Amniotic epithelial cell (primary cell): Measurements from ENCODE around the gene LNX2.

Experiments
- DNase-seq: peaks from one replicate; pipeline ENCODE4 v3.0.0-alpha.2; 2010; ENCODE audit warnings: low read depth

The LNX2 gene

GRCh38 chr13:27559719-27560118 is 60.6 kb downstream of the LNX2 start:
- no peak for DNase-seq

- DNase-seq = no peak
Measured at GRCh38 chr13:27556109-27556508, 64.2 kb downstream of the LNX2 start.

- peak; percentile 46 for DNase-seq
Measured at GRCh38 chr13:27551562-27551961, 68.8 kb downstream of the LNX2 start.

- peak; percentile 73 for DNase-seq
Measured at GRCh38 chr13:27549406-27549981, 70.8 kb downstream of the LNX2 start.

- no peak for DNase-seq
Measured at GRCh38 chr13:27542220-27542619, 78.1 kb downstream of the LNX2 start.

DNA sequence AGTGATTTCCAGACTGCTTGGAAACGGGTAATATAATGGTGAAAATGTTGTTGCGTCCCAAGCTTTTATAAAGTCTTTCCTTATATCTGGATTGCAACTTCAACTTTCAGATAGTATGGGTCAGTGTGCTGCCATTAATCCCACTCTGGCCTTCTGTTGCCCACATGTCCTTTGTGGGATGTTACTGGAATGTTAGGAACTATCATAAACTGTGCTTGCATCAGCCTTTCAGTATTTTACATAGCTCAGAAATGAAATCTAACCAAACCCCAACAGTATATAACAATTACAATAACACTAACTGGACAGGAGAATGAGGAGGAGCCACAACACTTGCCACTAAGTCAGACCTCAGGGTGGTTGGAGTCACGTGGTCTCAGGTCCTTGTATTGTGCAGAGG is 78.9 kb downstream of the LNX2 start:
- peak; percentile 78 for DNase-seq

GRCh38 chr13:27536361-27537101 is 83.8 kb downstream of the LNX2 start:
- DNase-seq = no peak

DNA sequence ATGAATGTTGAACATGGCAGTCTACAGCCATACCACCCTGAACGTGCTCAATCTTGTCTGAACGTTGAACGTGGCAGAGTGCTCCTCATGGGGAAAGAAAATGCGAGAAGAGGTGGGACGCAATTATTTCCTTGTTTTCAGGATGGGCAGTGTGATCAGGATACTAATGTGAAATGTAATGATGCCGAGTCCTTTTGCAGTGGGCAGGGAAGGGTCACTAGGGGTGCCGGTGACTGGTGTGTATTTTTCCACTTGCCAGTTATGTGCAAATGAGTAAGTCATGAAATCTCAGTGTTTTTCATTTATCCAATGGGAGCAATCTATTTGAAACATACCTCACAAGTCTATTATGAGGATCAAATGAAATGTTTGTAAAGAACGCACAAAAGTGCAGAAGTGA is 84.8 kb downstream of the LNX2 start:
- DNase-seq = peak; percentile 32

DNA sequence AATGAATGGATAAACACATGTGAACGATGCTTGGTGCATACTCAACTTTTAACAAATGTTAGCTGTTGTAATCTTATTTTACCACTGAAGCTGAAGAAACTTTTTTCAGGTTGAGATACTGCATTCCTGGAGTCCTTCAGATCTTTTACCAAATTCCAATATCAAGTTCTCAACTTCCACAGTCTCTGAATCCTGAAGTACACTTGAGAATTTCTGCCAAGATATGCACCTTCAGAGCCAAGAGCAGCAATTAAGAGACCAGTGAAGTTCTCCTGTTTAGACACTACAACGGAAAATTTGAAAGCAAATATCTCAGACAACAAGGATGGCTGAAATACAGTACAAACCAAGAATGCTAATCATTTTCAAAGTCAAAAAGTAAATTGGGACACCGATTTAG is 85.3 kb downstream of the LNX2 start:
- DNase-seq = no peak

GRCh38 chr13:27534108-27534980 is 86.0 kb downstream of the LNX2 start:
- DNase-seq = no peak

- peak; percentile 62 for DNase-seq
Measured at GRCh38 chr13:27533155-27533643, 87.1 kb downstream of the LNX2 start.

- DNase-seq = no peak
Measured at GRCh38 chr13:27528908-27529307, 91.4 kb downstream of the LNX2 start.

GRCh38 chr13:27526516-27526915 is 93.8 kb downstream of the LNX2 start:
- no peak for DNase-seq

DNA sequence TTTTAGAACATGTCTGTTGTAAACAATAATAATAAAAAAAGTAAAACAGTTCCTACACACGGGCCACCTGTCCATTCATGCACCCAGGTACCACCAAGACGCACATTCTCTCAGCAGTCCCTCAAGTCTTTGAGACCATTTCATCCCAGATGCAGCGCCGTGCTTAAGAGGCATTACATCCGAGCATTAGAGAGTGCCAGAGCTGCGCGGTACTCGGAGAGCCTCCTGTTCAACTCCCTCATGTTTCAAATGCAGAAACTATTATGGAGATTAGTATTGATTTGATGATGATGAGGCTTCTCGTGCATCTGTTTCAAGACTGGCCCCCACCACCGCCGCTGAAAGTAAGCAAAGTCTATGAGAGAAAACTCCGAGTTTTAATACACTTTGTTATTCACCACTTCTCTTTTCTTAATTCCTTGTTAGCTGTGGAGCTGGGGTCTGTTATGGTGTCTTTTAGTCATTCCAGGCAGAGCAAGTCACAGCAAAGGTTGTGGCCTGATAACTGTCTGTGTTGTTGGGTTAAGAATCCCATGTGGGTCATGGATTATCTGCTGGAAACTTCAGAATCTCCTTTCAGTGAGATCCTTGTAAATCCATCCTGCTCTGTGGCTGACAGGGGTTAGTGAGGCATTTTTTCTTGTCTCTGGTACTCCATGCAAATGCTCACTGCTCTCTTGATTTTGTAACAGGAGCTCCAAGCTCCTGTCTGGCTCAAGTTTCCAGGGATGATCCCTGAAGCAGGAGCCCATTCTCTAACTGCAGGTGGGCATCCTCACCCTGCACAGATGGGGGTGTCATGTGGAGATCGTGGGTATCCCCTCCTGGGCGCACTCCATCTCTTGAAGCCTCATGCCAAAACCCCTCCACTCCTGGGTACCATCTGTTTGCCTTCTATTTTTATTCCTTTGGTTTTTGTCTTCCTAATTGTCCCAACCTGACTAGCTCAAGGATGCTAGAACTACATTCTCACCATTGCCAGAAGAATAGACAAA is 95.1 kb downstream of the LNX2 start:
- no peak for DNase-seq

DNA sequence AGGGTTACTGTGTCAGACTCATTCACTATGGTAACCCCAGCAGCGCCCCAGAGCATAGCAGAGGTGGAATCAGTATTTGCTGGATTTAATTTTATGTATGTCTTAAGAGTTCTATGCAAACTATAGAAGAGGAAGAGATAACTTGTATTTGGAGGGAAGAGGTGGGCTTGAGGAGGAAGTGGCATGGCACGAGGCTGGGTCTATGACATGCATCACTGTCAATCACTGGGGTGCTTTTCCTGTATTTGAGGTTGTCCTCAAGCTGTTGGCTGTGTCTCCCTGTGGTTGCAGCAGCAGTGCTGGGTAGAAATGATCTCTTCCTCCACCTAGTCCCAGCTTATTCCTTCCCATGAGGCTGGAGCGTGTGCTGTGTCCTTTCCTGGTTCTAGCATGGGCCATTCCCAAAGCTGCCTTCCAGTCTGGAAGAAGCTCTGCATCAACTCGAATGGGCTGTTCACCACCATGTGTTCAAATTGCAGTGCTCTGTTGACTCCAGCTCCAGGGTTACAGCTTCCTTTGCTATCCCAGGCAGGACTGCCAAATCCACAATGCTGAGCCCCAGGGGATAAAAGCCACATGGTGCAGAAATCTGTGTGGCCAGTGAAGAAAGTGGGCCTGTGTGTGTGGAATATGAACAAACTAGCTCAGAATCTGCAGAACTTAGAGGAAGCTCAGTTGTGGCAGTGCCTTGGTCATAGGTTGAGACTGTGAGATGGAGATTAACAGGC is 96.8 kb downstream of the LNX2 start:
- no peak for DNase-seq

DNA sequence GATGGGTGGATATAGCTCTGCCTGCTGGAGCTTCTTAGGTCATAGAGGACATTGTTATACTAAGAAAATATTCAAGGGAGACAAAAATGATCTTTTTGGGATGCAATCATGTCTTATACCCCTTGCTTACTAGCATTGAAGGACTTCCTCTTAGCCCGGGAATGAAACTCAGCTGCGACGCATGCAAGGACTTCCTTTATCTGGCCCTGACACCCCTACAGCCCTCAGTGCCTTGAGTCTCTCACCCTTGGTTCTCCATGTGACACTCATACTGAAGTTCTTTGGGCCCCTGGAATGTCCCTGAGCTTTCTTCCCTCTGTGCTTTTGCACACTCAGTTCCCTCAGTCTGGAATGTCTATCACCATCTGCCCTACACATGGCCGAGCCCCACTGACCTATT is 97.5 kb downstream of the LNX2 start:
- DNase-seq = no peak

GRCh38 chr13:27516103-27516502 is 104.2 kb downstream of the LNX2 start:
- peak; percentile 6 for DNase-seq

DNA sequence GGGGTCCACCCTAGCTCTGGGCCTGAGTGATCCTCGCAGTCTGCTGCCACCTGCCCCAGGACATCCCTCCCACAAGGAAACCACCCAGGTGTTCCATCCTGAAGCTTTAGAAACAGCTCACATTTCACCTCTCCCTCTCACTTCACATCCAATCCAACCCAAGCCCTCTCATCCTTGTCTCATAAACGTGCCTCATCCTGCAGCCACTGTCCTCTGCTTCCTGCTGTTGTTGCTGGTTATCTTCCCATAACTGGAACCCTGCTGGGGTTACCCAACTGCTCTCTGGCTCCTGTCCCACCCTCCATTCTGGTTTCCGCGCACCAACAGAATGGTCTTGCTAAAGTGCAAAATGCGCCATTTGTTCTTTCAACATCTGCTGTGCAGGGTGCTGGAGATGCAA is 110.2 kb downstream of the LNX2 start:
- no peak for DNase-seq

DNA sequence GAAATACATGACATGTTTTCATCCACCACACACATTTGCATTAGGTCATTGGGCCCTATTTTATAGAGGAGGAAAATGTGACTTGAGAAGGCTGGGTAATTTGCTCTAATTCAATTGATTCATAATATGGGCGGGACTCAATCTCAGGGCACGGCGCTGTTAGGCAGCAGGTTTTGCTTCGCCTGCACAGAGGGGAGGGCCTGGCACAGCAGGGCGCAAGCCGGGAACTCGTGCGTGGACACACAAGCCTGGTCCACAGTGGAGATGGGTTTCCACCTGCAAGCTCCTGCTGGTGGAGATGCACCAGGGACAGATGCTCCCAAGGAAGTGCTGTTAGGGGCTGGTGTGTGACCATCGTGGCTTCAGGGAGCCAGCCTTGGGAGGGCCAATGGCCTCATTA is 111.5 kb downstream of the LNX2 start:
- no peak for DNase-seq

GRCh38 chr13:27505792-27506191 is 114.5 kb downstream of the LNX2 start:
- no peak for DNase-seq

DNA sequence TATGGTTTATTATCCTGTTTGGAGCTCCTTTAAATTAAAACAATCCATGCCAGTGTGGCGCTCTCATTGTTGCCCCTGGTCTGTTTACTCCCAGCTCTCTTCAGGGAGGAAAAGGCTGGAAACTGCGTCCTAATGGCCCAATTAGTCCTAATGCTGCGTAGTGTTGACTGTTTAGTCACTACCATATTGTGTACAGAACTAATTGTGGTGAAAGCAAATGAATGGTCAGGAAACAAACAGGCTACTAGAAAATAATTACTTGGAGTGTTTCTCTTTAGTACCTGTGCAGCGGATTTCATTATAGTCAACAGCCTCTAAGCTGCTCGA is 115.5 kb downstream of the LNX2 start:
- DNase-seq = no peak
